RWPE1 (cell line): ENCODE results near the gene ZNF853.

Source experiments
- CTCF ChIA-PET: fragments of 350-600 bp; sonication (Branson Sonifier 250); formaldehyde crosslinking; extraction: SDS; loops from one replicate; lab custom pipeline; 2021; lab: Yijun Ruan, JAX
- POLR2A ChIA-PET: fragments of 400-600 bp; formaldehyde crosslinking; extraction: SDS; loops from one replicate; lab custom pipeline; 2020; ENCODE audit warnings: antibody characterized with exemption; ENCODE audit not compliant: low non-redundant PET; lab: Yijun Ruan, JAX
- DNase-seq: peaks from one replicate; pipeline ENCODE4 v3.0.0; 2012; ENCODE audit warnings: low spot score
- H3K27ac ChIP-seq: fragments of 450-650 bp; 2 replicates; pipeline ENCODE4 v1.5.1; 2017
- CTCF ChIP-seq: fragments of 450-650 bp; conservative IDR thresholded peaks from 2 replicates; pipeline ENCODE4 v1.5.1; 2017; ENCODE audit warnings: low read depth, mild to moderate bottlenecking

Gene ZNF853

GRCh38 chr7:6622134-6622710, 6.8 kb downstream of the ZNF853 start:
- no peak overlapping the region for H3K27ac ChIP-seq
- DNase-seq: no peak
- ChIA-PET CTCF (no interaction called here), POLR2A (no interaction called here)
- no peak for TF ChIP-seq CTCF

GRCh38 chr7:6623589-6624245, 8.3 kb downstream of the ZNF853 start:
- ChIA-PET POLR2A (no interaction called here), CTCF (interaction anchor here (0.6 kb wide), 1 partner anchor 39 kb away, joined by 3 read pairs; no protein-coding TSS in a partner anchor)
- TF ChIP-seq CTCF: no peak
- DNase-seq: no peak
- H3K27ac ChIP-seq: no peak overlapping the region

GRCh38 chr7:6624246-6624611, 8.8 kb downstream of the ZNF853 start:
- H3K27ac ChIP-seq: no peak overlapping the region
- DNase-seq: no peak
- TF ChIP-seq CTCF: no peak
- ChIA-PET CTCF (interaction anchor here (0.6 kb wide), 1 partner anchor 38 kb away, joined by 3 read pairs; no protein-coding TSS in a partner anchor), POLR2A (no interaction called here)

GRCh38 chr7:6628045-6628444, 12.6 kb downstream of the ZNF853 start:
- ChIA-PET CTCF (no interaction called here), POLR2A (no interaction called here)
- DNase-seq: peak; percentile 48
- peak overlapping the region; percentile 68 for H3K27ac ChIP-seq
- no peak for TF ChIP-seq CTCF

- ChIA-PET POLR2A (no interaction called here), CTCF (no interaction called here)
- 0 out of 2 replicates have a peak overlapping the region, but pooled peaks have one; percentile 2 for H3K27ac ChIP-seq
- DNase-seq: no peak
- no peak for TF ChIP-seq CTCF
These were observed 14.8 kb downstream of the ZNF853 start for GRCh38 chr7:6630007-6630849.

- ChIA-PET CTCF (interaction anchor here (0.5 kb wide), 2 partner anchors 28 to 247 kb away, joined by 3 to 4 read pairs; no protein-coding TSS in a partner anchor), POLR2A (interaction anchor here (0.8 kb wide), 1 partner anchor 42 kb away, joined by 3 read pairs; the partner anchor contains the start of gene INTS15)
- H3K27ac ChIP-seq: no peak overlapping the region
- no peak for DNase-seq
- no peak for TF ChIP-seq CTCF
These were observed 16.2 kb downstream of the ZNF853 start for GRCh38 chr7:6631605-6632004.
